GM19324 (cell line): ENCODE results near the gene MED13L.

Experiments used
- ATAC-seq: cut with Tn5 transposase; IDR thresholded peaks from one replicate; pipeline ENCODE4 v1.9.1; 2021; ENCODE audit warnings: mild to moderate bottlenecking, moderate library complexity; ENCODE audit not compliant: unreplicated experiment, low FRiP score

The MED13L gene

DNA sequence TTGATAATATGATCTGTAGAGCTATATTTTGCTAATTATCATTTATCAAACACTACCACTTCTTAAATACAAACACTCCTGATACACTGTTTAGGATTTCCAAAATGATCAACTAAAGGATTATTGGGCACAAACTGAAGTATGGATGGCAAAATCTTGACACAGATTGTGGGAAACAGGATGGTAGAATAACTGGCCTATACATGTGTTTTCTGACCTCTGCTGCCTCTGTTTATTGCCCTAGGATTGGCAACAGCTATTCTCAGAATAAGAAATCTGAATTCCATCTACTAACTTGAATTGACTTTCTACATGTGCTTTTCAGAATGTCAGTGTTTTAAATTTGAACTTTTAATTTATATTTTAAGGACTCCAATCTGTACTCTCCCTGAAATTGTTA, 209.1 kb downstream of the MED13L start:
- no peak for ATAC-seq

DNA sequence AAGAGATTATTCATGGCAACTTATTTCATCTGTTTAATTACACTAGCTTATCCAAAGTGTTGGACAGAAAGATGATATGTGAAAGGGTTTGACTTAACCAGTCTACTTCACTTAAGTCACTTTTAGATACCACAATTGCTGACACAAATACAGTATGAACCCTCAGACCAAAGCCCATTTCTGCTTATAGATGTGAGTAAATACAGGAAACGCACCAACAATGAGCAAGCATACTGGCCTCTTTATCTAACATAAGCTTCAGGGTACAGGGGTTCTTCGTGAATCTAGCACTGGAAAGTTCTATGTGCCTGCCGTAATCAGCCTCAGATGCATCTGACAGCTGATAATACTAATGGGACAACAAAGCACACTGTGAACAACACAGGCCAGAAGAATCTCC, 209.6 kb downstream of the MED13L start:
- no peak for ATAC-seq

DNA sequence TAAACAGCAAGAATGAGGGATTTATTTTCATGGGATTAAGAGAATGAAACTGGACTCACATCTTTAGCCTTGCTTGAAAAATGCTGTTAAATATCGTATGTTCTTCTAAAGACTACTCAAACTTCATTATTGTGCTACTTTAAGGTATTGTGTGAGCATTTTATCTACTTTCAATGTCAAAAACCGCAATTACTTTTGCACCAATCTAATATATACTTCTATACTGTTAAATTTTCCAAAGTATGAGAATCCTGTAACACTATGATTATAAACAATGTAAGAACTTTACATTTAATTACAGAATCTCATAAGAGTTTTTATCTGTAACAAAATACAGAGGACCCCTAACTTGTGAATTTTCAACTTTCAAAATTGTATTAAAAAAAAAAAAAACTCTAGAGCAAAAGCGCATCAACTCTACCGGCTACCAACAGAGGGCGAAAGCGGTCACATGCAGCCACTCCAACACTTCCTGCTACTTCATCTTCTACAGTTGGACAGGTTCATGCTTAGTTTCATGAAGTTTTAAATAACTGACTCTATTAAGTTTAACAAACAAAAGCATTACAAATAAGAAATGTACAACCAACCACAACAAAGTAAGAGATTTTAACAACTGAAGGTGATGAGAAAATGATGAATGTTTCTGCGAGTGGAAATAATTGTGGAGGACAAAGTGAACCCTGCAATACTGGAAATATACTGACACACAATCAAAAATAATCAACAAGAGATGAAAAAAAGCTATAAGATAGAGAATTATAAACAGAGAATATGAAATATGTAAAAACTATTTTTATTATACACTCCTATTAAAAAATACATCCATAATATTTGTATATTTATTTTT, 210.9 kb downstream of the MED13L start:
- no peak for ATAC-seq

DNA sequence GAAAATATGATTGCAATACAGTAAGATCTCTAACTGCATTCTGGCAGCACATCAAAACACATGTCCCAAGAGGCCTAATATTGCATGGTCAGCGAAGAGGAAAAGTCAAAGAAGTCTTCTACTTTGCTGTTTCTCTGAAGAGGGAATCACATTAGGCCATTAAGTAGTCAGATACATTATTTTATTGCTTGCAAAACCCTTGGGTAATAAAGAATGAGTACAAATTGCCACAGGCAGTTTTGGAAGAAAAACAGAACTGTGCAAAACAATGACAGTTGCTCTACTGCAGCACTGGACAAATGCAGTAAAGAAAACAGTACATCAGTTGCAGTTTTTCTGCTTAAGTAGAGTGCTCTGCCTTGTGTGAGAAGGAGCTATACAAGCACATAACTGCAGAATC, 211.9 kb downstream of the MED13L start:
- ATAC-seq = no peak

DNA sequence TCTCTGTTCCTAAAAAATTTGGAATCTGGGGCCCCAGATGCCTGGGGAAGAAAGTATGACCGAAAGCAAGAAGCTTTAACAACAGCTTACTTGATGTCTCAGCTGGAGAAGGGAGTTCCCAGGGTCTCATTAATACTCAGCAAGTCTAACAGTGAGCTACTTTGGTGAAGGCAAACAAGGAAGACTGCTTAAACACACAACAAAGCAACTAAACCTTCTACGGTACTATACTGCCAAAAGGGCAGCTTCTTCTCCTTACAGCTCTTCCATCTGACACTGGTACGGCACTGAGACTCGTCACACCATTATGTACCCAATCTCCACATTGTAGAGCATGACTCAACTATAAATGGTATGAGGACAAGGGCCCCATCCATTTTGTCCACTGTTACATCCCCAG, 213.0 kb downstream of the MED13L start:
- ATAC-seq = no peak

DNA sequence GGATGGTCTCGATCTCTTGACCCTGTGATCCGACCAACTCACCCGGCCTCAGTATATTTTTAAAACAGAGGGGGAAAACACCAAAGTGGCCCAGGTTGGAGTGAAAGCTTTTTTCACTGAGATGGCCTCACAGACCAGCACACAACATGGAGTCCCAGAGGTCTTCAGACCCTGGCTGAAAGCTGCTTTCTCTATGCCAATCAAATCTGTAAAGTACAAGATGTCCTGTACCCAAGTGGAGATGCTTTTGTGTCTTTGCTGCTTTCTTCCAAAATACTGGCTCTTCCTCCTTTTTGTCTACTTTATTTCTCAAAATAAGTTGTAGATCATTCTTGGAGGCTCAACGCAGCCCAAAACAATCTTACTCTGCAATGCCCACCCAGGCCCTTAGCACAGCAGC, 214.8 kb downstream of the MED13L start:
- no peak for ATAC-seq

DNA sequence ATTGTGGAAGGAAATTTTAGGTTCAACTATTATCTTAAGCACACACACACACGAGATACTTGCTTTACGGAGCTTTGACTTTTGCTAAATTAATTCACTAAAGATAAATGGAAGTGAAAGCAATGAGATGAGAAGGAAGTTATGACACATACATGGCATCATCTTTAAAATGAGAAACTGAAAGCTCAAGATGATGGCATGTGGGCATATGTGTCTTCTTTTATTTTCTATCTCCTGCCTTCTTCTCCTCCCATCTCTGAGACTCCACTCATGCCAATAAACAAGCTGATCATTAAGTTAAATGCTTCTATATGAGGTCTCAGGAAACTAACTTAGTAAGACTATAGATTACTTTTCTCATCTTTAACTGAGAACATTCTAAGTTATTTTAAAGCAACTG, 216.7 kb downstream of the MED13L start:
- peak; percentile 78 for ATAC-seq

DNA sequence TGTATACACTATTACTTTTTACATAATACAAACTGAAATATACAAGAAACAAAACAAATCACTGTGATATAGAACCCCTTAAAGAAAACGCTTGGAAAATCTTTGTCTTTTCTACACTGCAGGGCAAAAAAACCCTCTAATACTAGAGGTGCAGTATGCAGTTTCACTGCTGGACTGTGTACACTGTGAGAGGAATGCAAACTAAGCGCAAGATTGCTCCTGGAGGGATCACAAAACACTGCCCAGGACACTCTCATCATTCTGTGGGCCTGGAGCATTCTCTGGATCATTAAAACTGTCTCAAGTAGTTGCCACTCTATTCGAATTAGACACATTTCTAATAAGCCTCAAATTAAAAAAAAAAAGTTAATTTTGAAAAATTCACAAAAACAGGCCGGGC, 217.6 kb downstream of the MED13L start:
- ATAC-seq = no peak

DNA sequence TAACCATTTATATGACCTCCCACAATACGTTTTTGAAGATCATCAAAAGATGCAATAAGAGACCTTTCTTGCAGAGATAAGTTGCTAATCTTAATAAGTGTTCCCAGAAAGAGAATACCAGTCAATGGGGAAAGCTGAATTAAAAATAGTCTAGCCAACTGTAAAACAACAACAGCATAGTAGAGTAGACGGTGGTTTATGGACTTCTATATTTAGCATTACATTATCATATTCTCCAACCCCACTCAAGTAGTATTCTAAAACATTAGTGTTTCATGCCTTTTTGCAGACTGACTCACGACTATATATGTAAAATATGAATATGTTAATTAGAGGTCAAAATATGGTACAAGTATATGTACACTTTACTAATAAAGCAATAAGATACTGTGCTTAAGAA, 218.9 kb downstream of the MED13L start:
- ATAC-seq = no peak

DNA sequence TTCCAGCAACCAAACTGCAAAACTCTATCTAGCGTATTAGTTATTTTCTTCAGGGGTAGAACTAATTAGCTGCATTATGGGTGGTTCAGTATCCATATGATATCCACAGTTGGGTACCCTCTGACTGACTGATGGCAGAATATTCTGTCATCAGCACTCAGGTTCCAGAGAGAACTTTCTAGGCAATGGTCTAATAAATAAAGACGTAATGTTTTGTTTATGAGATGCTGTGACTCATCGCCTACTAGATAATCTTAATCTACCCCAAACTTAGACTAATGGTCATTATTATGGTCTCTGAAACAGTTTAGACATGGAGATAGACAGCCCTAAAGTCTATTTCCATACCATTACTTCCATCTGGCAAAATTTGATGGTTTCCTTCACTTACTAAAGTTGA, 220.1 kb downstream of the MED13L start:
- no peak for ATAC-seq

DNA sequence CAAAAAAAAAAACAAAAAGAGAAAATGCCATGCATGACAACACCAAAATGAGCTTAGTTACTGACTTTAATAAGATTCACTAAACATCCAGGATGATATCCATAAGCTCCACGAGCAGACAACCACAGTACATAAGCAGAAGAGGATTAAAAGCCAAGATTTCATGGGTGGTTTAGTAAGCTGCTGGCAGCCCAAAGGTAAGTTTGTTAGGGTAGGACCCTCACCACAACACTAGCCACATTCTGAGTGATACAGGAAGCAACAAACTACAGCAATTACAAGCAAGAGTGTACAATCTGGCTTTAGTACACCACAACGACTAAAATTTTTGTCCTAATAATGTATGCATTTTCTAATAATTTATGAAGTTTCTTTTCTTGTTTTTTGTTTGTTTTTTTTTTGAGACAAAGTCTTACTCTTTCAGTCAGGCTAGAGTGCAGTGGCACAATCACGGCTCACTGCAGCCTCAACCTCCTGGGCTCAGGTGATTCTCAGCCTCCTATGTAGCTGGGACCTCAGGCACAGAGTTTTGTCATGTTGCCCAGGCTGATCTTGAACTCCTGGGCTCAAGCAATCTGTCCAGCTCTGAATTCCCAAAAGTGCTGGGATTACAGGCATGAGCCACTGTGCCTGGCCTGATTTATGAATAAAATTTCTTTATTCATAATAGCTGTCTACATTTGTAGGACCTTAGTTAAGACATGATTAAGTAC, 221.4 kb downstream of the MED13L start:
- ATAC-seq = no peak

DNA sequence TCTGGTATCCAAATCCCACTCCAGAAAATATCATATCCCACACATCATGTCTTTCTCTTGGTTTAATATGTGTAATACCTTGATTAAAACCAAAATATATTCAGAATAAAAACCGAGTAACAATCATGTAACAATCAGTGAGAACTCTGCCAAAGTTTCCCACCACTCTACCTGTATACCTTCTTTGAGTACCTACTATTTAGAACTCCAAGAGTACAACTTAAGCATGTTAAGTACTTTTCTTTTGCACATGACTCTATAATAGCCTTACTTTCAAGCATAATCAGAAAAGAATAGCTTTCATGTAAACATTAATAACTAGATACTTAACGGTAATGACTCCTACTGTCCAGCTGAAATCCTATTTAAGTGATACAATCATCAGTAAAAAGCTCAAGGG, 223.2 kb downstream of the MED13L start:
- ATAC-seq = no peak

DNA sequence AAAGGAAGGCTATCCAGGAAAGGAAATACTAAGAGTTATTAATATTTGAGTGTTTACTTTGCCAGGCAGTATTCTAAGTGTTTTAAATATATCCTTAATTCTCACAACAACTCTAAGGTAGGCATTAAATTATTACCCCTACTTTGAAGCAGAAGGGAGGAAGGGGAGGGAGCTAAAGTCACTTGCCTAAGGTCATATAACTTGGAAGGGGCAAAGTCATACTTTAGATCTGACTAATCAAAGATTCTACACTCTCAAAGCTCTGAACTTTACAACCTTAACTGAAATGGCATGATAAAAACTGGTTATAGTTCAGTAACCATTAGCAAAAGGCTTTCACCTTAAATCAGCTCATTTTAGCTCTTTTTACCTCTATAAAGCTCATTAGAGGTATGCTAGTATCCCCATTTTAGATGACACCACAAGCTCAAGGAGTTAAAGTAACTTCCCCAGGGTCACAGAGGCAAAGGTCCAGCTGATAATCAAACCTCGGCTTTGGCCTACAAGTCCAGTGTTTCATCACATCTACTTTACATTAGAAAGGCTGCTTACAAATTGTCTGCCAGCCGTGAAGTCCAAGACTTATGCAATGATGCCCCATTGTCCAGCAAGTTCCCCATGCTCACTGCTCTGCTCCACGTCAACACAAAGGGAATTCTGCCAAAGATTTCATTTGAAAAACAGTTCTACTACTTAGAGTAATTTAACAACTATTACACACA, 223.9 kb downstream of the MED13L start:
- no peak for ATAC-seq

DNA sequence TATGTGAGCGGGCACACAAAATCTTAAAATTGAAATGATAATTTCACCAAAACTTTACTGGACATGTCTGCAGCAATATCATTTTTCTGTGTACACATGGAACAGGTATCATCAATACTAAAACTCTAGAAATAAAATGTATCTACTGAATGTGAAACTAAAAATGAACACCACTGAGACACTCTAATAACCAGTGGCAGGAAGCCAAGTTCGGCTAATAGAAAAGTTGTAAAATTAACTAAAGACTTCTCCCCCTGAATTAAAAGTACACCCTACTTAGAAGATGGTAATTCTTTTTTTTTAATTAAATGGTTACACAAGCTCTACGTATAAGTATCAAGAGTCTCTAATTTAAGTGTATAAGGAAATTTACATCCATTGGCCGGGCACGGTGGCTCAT, 227.2 kb downstream of the MED13L start:
- ATAC-seq = no peak

DNA sequence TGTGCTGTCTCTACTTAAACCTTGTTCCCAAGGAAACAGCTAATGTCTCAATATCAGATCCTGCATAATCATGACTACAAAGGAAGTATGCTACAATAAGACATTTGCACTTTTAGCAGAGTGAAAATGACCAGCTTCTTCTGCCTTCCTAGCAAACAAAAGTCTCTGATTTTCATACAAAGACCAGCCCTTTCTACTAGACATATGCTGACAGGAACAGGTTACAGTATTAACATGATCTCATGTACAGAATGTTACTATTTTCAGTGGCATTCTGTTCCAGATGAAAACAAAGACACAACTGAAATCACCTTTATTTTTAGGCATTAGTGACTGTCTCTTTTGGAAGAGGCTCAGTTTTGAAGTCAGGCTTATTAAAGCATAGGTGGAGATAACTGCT, 228.6 kb downstream of the MED13L start:
- no peak for ATAC-seq

DNA sequence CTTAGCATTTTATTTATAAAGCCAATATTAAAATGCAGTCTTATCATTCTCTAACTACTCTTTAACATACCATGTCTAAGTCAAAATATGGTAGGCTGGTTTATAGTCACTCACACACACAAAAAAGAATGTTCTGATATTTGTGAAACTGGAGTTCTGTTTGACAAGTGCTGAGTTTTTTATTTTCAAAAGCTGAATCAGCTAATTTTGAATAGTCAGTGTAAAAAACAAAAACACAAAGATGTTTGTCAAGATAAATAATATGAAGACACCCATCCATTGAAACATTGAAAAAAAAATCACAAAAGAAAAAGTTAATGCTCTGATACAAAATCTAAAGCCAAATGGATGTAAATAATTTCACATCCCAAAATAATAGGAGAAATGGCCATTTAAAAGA, 231.5 kb downstream of the MED13L start:
- ATAC-seq = no peak

DNA sequence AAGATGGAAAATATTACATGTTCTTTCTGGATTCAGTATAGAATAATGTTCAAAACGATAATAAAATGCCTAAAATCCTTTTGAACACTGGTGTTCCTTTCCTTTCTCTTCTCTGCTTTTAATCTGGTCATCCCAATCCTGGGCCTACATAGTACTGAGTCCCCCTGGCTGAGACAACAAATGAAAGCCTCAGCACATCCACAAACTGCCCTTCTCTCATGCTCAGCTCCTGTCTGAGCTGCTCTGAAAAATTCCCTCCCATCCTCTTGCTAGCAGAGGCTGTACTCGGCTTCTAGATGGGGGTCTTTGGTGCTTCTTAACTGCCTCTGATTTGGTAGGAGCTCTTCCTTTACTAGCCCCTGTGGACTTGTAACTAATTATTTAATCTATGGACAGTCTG, 232.3 kb downstream of the MED13L start:
- no peak for ATAC-seq

DNA sequence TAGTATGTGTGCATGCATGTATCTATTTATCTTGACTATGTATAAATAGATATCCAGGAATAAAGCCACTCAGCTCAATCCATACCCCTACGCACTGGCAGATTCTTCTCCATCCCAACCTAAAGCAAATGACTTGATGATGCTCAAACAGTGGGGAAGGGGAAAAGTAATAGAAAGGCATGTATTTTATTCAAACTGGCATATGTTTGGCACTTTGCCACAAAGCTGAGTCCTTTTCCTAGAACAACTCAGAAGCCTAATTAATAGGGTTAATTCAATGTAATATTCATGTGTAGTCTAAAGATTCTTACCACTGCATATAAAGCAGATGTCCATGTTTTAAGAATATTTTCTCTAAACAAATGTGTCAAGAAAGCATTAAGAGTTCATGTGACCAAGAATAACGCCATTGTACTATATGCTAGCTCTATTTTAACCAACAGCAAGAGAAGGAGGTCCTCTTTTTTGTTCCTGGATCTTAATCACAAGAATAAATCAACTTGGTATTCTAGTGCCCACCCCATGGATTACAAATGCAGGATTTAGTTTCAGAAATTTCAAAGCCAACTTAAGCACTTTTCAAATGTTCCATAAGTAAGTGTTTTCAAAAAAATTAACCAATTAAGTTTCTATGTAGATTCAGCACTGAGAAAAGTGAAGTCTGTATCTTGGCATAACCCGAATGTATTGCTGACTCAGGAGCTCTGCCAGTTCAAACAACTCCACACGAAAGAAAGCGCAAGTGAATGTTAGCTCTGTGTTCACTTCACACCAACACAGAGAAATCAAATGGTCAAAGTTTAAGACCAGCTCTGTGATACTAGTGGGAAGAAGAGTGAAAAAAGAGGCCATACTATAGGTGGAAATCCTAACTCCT, 233.6 kb downstream of the MED13L start:
- no peak for ATAC-seq

DNA sequence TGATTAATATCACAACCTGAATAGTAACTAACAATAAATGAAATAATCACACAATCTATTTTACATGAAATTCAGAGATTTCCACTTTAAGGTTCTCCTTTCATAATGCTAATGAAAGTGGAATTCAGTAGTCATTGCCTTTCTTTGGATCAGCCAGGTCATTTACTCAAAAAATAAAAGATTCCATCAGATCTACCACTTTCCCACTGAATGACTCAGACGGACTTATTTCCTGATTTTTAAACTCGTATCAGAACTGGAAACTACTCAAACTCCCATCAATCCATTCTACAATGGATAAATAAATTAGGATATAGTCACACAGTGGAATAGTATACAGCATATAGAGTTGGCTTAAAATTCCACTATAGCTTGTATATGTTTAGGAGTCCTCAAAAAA, 237.1 kb downstream of the MED13L start:
- ATAC-seq = no peak

DNA sequence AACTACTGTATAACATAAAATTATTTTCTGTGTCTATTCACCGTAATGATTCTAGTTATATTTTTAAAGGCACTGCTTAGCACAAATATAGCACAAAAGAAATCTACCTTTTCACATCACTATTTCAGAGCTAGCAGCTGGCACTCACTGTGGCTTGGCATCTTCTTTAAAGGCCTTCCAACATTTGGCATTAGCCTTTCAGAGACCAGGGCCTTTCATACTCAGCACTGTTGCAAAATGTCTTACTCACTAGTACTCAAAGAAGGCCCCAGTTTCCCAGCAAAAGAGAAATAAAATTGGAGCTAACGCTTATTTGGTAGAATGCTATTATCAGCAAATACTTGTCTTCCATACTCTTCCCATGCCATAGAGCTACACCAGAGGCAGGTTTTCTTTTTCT, 238.4 kb downstream of the MED13L start:
- ATAC-seq = no peak
